ENCODE measurements around the gene JADE1.

DNA sequence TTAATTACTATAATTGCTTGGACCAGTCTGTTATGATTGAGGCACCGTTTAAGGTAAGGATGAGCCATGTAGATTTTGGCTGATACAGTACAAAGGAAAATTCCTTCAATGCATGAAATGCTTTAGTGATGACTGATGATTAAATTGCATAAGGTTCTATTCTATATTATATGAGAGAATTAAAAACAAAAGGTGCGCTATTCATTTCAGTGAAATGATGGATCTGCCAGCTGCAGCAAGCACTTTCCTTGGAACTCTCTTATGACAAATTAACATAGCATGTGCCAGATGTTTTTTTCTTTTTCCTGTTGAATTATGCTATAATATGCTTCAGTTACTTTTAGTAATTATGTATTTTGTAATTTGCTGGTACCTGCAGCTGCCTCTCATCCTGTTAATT, 98.5 kb downstream of the JADE1 start:
- TF ChIP-seq ZNF274 (IDR thresholded peaks at IDR 0.05; ENCODE audit: low read depth, low read length) (no peak), YY1 (IDR thresholded peaks at IDR 0.05; ENCODE audit: insufficient read depth, insufficient read length) (no peak), SUZ12 (IDR thresholded peaks at IDR 0.05; ENCODE audit: extremely low read depth, insufficient read depth, insufficient read length) (no peak)
